GM10847 (cell line): ENCODE results near the gene ADAM17.

Source experiments
- POLR2A ChIP-seq: IDR thresholded peaks from 2 replicates; pipeline ENCODE4 v1.6.1; 2011; ENCODE audit not compliant: insufficient read length; ENCODE audit errors: extremely low read depth

Gene ADAM17

GRCh38 chr2:9555297-9556120 is at the start of gene ADAM17:
TSS of gene ADAM17 (minus strand) at chr2:9555830. CDS start at chr2:9555605, 225 bp downstream.
- TF ChIP-seq POLR2A = peak; percentile 88

GRCh38 chr2:9602412-9602811 is 46.8 kb upstream of the ADAM17 start:
- no peak for TF ChIP-seq POLR2A

- no peak for TF ChIP-seq POLR2A
Measured at GRCh38 chr2:9601397-9601796, 45.8 kb upstream of the ADAM17 start.

GRCh38 chr2:9599430-9599829 is 43.8 kb upstream of the ADAM17 start:
- TF ChIP-seq POLR2A = no peak

GRCh38 chr2:9596621-9597311 is 41.1 kb upstream of the ADAM17 start:
- TF ChIP-seq POLR2A = no peak

- no peak for TF ChIP-seq POLR2A
Measured at GRCh38 chr2:9595746-9596145, 40.1 kb upstream of the ADAM17 start.

GRCh38 chr2:9594366-9595054 is 38.9 kb upstream of the ADAM17 start:
- no peak for TF ChIP-seq POLR2A

GRCh38 chr2:9593925-9594324 is 38.3 kb upstream of the ADAM17 start:
- TF ChIP-seq POLR2A = no peak

GRCh38 chr2:9592699-9593098 is 37.1 kb upstream of the ADAM17 start:
- TF ChIP-seq POLR2A = no peak

- TF ChIP-seq POLR2A = no peak
Measured at GRCh38 chr2:9590641-9591040, 35.0 kb upstream of the ADAM17 start.

GRCh38 chr2:9586465-9586864 is 30.8 kb upstream of the ADAM17 start:
- no peak for TF ChIP-seq POLR2A

GRCh38 chr2:9585486-9585885 is 29.9 kb upstream of the ADAM17 start:
- TF ChIP-seq POLR2A = no peak

GRCh38 chr2:9582624-9583023 is 27.0 kb upstream of the ADAM17 start:
- TF ChIP-seq POLR2A = no peak

GRCh38 chr2:9578467-9579235 is 23.0 kb upstream of the ADAM17 start:
- TF ChIP-seq POLR2A = no peak

GRCh38 chr2:9574331-9574730 is 18.7 kb upstream of the ADAM17 start:
- no peak for TF ChIP-seq POLR2A
